ENCODE results near the gene PLAAT4.

The PLAAT4 gene

GRCh38 chr11:63552921-63553320 lies 16.3 kb downstream of the PLAAT4 start:
- H3K27ac ChIP-seq: no peak overlapping the region
- TF ChIP-seq, protein P1, sequence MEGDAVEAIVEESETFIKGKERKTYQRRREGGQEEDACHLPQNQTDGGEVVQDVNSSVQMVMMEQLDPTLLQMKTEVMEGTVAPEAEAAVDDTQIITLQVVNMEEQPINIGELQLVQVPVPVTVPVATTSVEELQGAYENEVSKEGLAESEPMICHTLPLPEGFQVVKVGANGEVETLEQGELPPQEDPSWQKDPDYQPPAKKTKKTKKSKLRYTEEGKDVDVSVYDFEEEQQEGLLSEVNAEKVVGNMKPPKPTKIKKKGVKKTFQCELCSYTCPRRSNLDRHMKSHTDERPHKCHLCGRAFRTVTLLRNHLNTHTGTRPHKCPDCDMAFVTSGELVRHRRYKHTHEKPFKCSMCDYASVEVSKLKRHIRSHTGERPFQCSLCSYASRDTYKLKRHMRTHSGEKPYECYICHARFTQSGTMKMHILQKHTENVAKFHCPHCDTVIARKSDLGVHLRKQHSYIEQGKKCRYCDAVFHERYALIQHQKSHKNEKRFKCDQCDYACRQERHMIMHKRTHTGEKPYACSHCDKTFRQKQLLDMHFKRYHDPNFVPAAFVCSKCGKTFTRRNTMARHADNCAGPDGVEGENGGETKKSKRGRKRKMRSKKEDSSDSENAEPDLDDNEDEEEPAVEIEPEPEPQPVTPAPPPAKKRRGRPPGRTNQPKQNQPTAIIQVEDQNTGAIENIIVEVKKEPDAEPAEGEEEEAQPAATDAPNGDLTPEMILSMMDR (IDR thresholded peaks at IDR 0.05): no peak
- H3K4me3 ChIP-seq: no peak overlapping the region
- DNase-seq (ENCODE audit: low spot score): peak; percentile 17

DNA sequence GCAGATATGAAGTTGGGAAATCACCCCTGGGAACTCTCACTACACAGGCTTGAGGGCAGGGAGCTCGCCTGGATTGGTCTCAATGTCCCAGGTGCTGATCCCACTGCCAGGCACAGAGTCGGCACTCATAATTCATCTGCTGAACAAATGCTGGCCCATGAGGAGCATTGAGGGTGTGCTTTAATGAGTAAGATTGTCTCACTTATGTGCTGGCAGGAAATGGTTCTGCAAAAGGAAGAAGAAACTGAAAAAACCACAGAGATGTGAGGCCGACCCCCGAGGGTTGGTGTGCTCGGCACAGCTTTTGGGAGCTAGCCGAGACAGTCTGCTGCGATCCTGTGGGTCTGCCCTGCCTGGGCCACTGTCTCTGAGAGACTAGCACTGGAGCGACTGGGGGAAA lies 17.2 kb downstream of the PLAAT4 start:
- H3K27ac ChIP-seq: no peak overlapping the region
- H3K4me3 ChIP-seq: no peak overlapping the region
- TF ChIP-seq, protein P1 (IDR thresholded peaks at IDR 0.05): no peak
- DNase-seq (ENCODE audit: low spot score): peak; percentile 54

DNA sequence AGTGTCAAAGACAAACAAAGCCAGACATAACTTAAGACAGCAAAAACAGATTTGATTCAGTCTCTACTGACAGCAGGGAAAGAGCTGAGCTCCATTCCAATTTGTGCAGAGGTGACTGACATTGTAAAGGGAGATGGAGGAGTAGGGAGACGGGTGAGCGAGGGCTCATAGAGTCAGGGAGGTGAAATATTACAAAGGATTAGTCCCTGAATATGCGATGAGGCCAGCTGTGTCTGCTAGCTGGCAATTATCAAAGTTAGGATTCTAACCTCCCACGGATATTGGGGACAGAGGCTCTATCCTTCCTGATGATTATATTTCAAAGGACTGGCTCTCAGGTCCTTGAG lies 18.2 kb downstream of the PLAAT4 start:
- H3K4me3 ChIP-seq: no peak overlapping the region
- TF ChIP-seq, protein P1 (IDR thresholded peaks at IDR 0.05): no peak
- no peak for DNase-seq (ENCODE audit: low spot score)
- no peak overlapping the region for H3K27ac ChIP-seq

DNA sequence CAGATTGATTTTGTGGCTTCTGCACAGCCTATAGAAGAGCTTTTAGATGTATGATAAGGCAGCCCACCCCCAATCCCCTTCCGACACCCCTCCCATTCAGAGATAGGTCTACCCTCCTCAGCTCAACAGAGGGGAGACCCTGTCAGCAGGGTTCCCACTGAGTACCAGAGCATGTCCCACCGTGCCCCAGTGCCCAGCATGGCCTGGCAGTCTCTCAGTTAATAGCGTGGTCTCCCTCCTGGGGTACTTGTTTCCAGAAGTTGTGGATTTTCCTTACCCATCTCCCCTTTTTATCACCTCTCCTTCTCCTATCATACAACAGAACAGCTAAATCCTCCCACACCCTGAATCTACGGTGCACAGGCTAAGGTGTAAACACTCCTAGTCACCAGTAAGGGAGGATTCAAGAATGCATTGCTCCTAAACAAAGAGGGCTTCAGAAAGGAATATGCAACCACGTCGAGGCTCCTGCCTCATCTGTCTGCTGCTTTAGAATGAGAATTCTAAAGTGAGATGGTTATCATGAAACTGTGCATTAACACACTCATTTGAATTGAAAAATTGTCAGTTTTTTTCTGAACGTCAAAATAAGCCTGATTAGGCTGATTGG lies 19.9 kb downstream of the PLAAT4 start:
- Histone ChIP-seq H3K4me3 (no peak overlapping the region), H3K27ac (no peak overlapping the region)
- DNase-seq (ENCODE audit: low spot score): no peak
- TF ChIP-seq, protein P1 (IDR thresholded peaks at IDR 0.05): no peak

DNA sequence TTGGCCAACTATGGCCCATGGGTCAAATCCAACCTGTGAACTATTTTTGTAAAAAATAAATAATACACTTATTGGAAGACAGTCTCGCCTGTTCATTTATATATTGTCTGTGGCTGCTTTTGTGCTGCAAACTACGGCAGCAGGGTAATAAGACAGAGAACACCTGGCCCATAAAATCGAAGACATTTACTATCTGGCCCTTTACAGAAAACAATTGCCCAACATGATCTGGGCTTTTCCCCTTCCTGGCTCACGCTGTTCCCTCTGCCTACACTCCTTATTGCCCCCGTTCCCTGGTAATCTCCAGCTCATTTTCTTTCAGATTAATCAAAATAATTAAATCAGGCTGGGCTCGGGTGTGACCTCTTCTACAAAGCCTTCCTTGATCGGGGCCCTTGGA lies 21.0 kb downstream of the PLAAT4 start:
- no peak overlapping the region for H3K27ac ChIP-seq
- TF ChIP-seq, protein P1 (IDR thresholded peaks at IDR 0.05): no peak
- no peak for DNase-seq (ENCODE audit: low spot score)
- H3K4me3 ChIP-seq: no peak overlapping the region

- Histone ChIP-seq H3K27ac (no peak overlapping the region), H3K4me3 (no peak overlapping the region)
- TF ChIP-seq, protein P1 (IDR thresholded peaks at IDR 0.05): no peak
- no peak for DNase-seq (ENCODE audit: low spot score)
Measured at GRCh38 chr11:63558459-63559157, 22.0 kb downstream of the PLAAT4 start.

Measured in coronary artery (tissue), 2 donors.